AML-193 (cell line): ENCODE data around the gene UBE2E2.
"Not testable (repeated sequence)": the region's sequence is repeated elsewhere in the genome, so short reads cannot be mapped to it uniquely, and the experiment has no call there.

Experiments
- DNase-seq, 2 experiments: peaks; one replicate each; lab custom pipeline; 2025; lab: John Stamatoyannopoulos, UW

Gene UBE2E2

GRCh38 chr3:23588547-23588946, 385.4 kb downstream of the UBE2E2 start:
- no peak for DNase-seq

GRCh38 chr3:23589602-23590001, 386.5 kb downstream of the UBE2E2 start:
- DNase-seq, result no peak

GRCh38 chr3:23590424-23591273, 387.5 kb downstream of the UBE2E2 start:
- no peak for DNase-seq

DNA sequence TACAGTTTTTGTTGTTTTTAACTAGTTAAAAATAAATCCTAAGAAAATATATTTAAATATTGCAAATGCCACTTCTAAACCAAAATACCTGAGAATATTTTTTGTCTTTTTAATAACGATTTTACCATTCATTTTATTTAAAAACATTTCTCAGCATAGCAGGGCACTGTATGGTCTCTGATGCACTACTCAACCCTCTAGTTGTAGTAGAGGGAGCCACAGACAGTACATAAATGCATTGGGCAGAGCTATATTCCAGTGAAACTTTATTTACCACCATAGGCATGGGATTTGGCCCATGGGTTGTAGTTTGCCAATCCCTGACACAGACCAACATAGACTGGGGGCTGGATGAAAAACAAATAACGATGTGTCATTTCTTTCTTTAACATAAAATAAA, 388.2 kb downstream of the UBE2E2 start:
- DNase-seq, result no peak

DNA sequence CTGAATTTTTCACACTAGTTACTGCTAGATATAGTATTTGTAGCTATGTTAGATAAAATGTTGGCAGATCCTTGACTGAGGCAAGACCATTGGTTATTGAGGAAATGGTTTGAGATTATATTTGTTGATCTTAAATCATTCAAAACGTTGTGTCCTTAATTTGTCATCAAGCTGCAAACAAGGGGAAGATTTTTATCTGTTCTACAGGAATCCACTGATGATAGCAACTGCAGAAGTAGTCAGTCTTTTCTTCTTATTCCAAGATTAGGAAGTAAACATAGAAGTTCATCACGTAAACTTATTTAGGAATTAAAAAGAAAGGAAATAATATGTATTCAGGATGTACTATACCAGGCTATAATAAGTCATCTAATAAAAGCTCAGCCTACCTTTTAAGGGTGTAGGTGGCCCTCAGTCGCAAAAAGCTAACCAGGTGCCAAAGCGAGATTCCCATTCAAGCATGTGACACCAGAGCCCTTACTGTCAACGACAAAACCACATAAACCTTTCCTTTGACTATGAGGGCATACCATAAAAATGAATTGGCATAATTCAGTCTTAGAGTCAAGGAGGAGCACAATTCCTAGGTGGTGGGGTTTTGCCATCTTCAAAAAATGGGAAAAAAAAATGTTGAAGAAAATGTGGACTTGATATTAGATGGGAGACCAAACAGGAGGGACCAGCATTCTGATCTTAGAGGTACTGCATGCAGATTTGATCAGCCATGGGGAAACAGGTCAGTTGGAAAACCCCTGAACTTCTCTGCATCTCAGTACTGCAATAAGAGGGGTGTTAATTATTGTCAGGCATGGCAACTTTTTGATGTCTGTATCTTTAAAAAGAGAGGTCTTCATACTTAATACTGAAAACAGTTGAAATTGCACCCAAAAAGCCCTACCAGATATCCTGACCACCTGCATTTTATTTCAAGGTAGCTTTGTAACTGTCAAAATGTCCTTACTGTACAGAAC, 390.1 kb downstream of the UBE2E2 start:
- DNase-seq, result no peak

DNA sequence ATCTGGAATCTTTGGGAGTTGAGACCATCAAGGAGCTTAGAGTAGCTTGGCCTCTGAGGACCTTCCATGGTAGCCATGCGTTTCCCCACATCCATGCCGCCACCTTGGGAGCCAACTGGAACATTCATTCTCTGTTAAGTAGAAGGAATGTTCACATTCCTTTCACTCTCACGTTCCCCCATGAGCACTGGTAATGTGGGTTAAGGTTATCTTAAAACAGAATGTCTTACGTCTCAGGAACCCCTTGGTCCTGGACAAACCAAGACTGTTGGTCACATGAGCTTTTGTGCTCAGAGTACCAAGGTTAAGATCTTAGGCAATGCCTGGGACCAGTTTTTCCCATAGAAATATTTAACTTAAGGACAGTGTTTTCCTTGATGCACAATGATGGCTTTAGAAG, 390.9 kb downstream of the UBE2E2 start:
- no peak for DNase-seq

- no peak for DNase-seq
Observed at GRCh38 chr3:23594894-23595670, 392.0 kb downstream of the UBE2E2 start.

GRCh38 chr3:23595851-23596250, 392.7 kb downstream of the UBE2E2 start:
- no peak for DNase-seq

DNA sequence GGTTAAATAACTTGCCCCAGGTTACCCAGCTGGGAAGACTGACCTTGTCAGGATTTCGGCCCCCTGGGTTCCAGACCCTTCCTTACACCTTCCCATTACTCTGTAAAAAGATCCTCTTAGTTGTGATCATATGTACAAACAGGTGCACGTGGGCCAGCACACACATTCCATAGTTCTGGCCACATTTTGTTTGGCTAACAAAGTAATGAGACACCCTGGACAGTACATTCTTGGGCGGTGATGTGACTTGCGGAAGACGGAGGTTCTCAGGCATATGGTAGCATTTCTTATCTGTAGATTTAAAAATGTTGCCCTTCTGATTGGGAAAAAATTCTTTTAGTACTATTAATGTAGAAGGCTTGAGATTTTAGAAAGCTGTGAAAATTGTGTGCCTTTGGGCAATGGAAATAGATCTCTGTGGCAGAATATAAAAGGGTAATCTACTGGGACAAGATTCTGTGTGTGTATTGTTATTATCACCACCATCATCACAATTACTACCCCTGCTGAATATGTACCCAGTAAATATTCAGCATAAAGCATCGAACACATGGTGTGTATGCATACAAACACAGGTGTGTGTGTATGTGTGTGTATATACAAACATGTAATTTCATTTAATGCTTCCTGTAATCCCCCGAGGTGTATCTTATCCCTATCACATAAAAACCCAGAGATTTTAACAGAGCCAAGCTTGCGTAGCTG, 397.2 kb downstream of the UBE2E2 start:
- no peak for DNase-seq

DNA sequence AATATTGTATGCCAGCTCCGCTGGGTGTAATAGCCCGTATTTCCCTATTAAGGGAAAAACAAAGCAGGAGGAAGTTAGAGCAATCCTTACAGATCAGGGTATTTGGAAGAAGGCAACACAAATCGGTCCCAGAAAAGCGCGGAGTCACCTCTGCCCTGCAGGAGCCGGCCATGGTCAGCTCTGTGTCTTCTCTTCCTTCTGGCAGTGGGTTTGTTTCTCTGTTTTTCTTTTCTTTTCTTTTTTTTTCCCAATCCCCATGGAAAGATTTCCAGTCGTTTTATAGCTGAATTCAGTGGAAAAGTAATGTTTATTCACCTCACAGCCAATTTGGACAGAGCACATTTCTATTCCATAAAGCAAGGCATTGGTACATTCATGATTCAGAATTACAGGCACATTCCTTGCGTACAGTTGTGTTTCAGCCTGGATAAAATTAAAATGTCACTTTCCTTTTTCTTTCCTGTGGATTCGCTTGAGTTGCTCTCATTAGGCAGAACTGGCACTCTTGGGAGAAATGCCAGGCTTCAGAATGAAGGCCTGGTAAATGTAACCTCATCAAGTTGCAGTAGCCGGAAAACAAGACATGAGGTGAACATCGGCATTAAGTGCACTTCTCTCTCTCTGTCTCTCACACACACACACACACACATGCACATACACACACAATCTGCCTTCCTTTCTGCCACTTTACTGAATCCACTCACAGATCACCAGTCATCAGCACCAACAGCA, 398.1 kb downstream of the UBE2E2 start:
- DNase-seq, result no peak

GRCh38 chr3:23602971-23603370, 399.8 kb downstream of the UBE2E2 start:
- DNase-seq, result no peak

DNA sequence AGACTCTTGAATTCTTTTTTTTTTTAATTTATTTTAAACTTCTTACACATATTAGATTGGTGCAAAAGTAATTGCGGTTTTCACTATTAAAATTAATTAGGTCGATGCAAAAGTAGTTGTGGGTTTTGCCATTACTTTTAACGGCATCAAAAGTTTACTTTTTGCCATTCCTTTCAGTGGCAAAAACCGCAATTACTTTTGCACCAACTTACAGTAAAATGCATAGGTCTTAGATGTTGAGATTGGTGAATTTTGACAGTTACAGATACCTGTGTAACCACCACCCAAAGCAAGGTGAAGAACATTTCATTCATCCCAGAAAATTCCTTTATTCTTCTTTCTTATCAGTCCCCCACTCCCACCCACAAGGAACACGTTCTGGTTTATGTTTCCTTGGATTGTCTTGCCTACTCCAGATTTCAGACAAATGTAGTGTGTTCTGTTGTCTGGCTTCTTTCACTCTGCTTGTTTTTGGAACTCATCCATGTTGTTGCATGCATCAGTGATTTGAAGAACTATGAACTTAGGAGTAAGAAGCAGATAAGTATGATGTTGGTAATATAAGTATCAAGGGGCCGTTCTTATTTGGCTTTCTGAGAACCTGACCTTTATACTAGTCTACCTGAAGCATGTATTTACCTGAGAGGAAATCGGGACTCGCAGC, 404.2 kb downstream of the UBE2E2 start:
- DNase-seq, result no peak

DNA sequence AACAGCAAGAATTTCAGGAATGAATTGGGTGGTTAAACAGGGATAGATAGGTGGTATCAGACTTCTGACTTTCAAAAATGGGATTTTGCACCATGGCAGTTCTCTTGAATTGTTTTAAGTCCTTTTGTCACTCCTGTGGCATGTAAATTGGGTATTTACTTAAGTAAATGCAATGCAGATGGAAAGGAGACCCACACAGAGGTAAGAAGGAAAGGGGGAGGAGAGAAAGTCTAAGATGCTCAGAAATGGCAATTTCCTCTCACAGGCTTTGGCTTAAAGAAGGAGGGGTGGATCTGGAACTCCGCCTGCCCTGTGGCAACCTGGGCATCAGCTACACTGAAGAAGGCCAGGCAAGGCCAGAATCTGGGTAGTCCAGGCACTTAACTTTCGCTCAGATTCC, 405.5 kb downstream of the UBE2E2 start:
- no peak for DNase-seq

- no peak for DNase-seq
Observed at GRCh38 chr3:23611737-23612295, 408.7 kb downstream of the UBE2E2 start.

GRCh38 chr3:23612296-23612891, 409.3 kb downstream of the UBE2E2 start:
- DNase-seq, result no peak

GRCh38 chr3:23615068-23615467, 411.9 kb downstream of the UBE2E2 start:
- no peak for DNase-seq

GRCh38 chr3:23618475-23618874, 415.3 kb downstream of the UBE2E2 start:
- DNase-seq, result not testable (repeated sequence)

DNA sequence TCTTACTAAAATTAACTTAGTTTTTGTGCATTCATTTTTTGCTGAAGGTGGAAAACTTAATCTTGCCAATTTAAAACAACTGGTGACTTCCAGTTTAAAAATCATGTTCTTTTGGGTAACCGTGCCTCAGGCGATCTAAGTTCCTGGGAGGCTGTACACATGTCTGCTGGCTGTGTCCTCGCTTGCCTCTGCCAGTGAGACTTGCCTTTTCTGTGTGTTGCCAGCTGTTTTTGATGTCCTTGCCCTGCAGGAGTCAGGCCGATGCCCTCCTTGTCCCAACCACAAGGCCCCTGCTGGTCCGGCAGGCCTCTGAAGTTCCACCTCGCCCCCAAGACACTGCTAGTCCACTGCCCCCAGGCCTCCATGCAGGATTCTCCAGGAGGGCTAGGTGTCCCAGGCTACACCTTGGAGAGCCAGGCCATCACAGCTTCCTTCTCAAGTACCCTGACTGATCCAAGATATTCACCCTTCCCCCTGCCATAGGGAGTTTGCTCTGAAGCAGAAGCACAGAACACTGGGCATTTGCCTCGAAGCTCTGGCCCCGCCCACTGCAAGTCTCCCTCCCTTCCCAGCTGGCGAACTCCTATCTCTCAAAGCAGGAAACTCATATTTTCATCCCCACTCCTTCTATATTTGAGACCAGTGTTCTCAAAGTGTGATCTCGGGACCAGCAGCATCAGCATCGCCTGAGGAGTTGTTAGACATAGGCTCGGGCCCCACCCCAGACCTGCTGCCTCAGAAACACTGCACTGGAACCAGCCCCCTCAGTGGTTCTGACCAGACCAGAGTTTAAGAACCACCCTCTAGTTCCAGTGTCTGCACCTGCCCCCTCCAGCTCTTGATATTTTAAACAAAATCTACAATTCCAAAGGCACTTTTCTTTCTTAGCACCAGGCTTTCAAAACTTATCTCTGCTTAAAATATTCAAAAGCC, 416.8 kb downstream of the UBE2E2 start:
- no peak for DNase-seq
